ENCODE data around the gene PLCL2. TPM values are rescaled to one million over a fixed set of nuclear protein-coding genes. Genes with fewer than 3 reads are reported as not detected.

The PLCL2 gene
- total RNA-seq (2022; extraction: Qiagen RNA extraction): 4.1 to 5.0 TPM (median 4.5 TPM) in 5 replicates

GRCh38 chr3:16884748-16885592 is at the start of gene PLCL2:
PLCL2 (plus strand) TSS chr3:16884955; CDS start chr3:16885040, 85 bp downstream.

Data from A549 treated with dexamethasone at 1 μM for 4 hours (cell line).